PFSK-1 (cell line): ENCODE measurements around the gene MARCHF9.

Experiments
- FOXP2 ChIP-seq: optimal IDR thresholded peaks from 2 replicates; pipeline ENCODE3; 2011; ENCODE audit warnings: borderline replicate concordance, control low read depth, inconsistent platforms; ENCODE audit not compliant: insufficient read depth; ENCODE audit errors: extremely low read length, extremely low read depth
- POLR2AphosphoS5 ChIP-seq: IDR thresholded peaks from 2 replicates; pipeline ENCODE4 v1.6.1; 2012; ENCODE audit warnings: low read depth, mild to moderate bottlenecking, control low read depth, low read length, moderate library complexity
- REST ChIP-seq, 2 experiments: IDR thresholded peaks; 2 replicates each; pipeline versions ENCODE4 v1.6.1 to v1.8.0; 2011 to 2012; ENCODE audit warnings: low read depth in 2 of 2, low read length in 2 of 2, control low read depth in 1 of 2, inconsistent platforms in 1 of 2, mild to moderate bottlenecking in 1 of 2, moderate library complexity in 1 of 2; ENCODE audit not compliant: insufficient read depth in 1 of 2
- SIN3A ChIP-seq: IDR thresholded peaks from 2 replicates; pipeline ENCODE4 v1.6.1; 2012; ENCODE audit warnings: mild to moderate bottlenecking, low read length, moderate library complexity, borderline replicate concordance; ENCODE audit not compliant: insufficient read depth
- TAF1 ChIP-seq: IDR thresholded peaks from 2 replicates; pipeline ENCODE4 v1.6.1; 2012; ENCODE audit warnings: low read length, control low read depth, borderline replicate concordance; ENCODE audit not compliant: insufficient read depth

MARCHF9 gene

GRCh38 chr12:57783861-57784260, 29.0 kb downstream of the MARCHF9 start:
- no peak for TF ChIP-seq SIN3A
- no peak for TF ChIP-seq POLR2AphosphoS5
- no peak for TF ChIP-seq FOXP2
- TF ChIP-seq TAF1 = no peak
- TF ChIP-seq REST (IDR thresholded peaks at IDR 0.05; ENCODE audit: insufficient read depth in 1 of 2, low read depth in 2 of 2, low read length in 2 of 2) = no peak

- no peak for TF ChIP-seq SIN3A
- no peak for TF ChIP-seq POLR2AphosphoS5
- no peak for TF ChIP-seq FOXP2
- no peak for TF ChIP-seq TAF1
- TF ChIP-seq REST (IDR thresholded peaks at IDR 0.05; ENCODE audit: insufficient read depth in 1 of 2, low read depth in 2 of 2, low read length in 2 of 2) = no peak
Observed at GRCh38 chr12:57793920-57794319, 39.0 kb downstream of the MARCHF9 start.

GRCh38 chr12:57795354-57795753, 40.5 kb downstream of the MARCHF9 start:
- TF ChIP-seq SIN3A (no peak), POLR2AphosphoS5 (no peak), TAF1 (no peak), REST (IDR thresholded peaks at IDR 0.05; ENCODE audit: insufficient read depth in 1 of 2, low read depth in 2 of 2, low read length in 2 of 2) (no peak), FOXP2 (no peak)

- no peak for TF ChIP-seq SIN3A
- TF ChIP-seq FOXP2 = no peak
- no peak for TF ChIP-seq REST (IDR thresholded peaks at IDR 0.05; ENCODE audit: insufficient read depth in 1 of 2, low read depth in 2 of 2, low read length in 2 of 2)
- no peak for TF ChIP-seq TAF1
- TF ChIP-seq POLR2AphosphoS5 = no peak
Observed at GRCh38 chr12:57796996-57797395, 42.1 kb downstream of the MARCHF9 start.

GRCh38 chr12:57797933-57798332, 43.0 kb downstream of the MARCHF9 start:
- no peak for TF ChIP-seq POLR2AphosphoS5
- TF ChIP-seq FOXP2 = no peak
- TF ChIP-seq REST (IDR thresholded peaks at IDR 0.05; ENCODE audit: insufficient read depth in 1 of 2, low read depth in 2 of 2, low read length in 2 of 2) = no peak
- no peak for TF ChIP-seq SIN3A
- no peak for TF ChIP-seq TAF1
